GM19240 (cell line): ENCODE measurements around the gene KCNQ1.

Experiments
- DNase-seq: peaks from one replicate; pipeline ENCODE4 v3.0.0; 2011; ENCODE audit warnings: low spot score; ENCODE audit not compliant: insufficient read length

KCNQ1 gene

GRCh38 chr11:2831781-2832532 lies 387.1 kb downstream of the KCNQ1 start:
- no peak for DNase-seq

- no peak for DNase-seq
Measured at GRCh38 chr11:2832533-2833020, 387.8 kb downstream of the KCNQ1 start.

GRCh38 chr11:2833051-2833715 lies 388.4 kb downstream of the KCNQ1 start:
- no peak for DNase-seq

- DNase-seq = no peak
Measured at GRCh38 chr11:2833716-2834502, 389.1 kb downstream of the KCNQ1 start.

- DNase-seq = no peak
Measured at GRCh38 chr11:2834503-2835273, 389.9 kb downstream of the KCNQ1 start.

GRCh38 chr11:2835296-2835695 lies 390.5 kb downstream of the KCNQ1 start:
- DNase-seq = no peak

GRCh38 chr11:2835751-2836150 lies 390.9 kb downstream of the KCNQ1 start:
- DNase-seq = no peak

GRCh38 chr11:2836315-2837095 lies 391.7 kb downstream of the KCNQ1 start:
- no peak for DNase-seq

GRCh38 chr11:2837096-2837601 lies 392.3 kb downstream of the KCNQ1 start:
- DNase-seq = no peak

GRCh38 chr11:2837651-2838050 lies 392.8 kb downstream of the KCNQ1 start:
- no peak for DNase-seq

- no peak for DNase-seq
Measured at GRCh38 chr11:2838091-2838490, 393.3 kb downstream of the KCNQ1 start.

- DNase-seq = no peak
Measured at GRCh38 chr11:2838676-2839294, 394.0 kb downstream of the KCNQ1 start.

GRCh38 chr11:2839395-2839943 lies 394.7 kb downstream of the KCNQ1 start:
- DNase-seq = no peak

GRCh38 chr11:2841411-2842190 lies 396.8 kb downstream of the KCNQ1 start:
- no peak for DNase-seq

- DNase-seq = no peak
Measured at GRCh38 chr11:2842876-2843275, 398.1 kb downstream of the KCNQ1 start.

- no peak for DNase-seq
Measured at GRCh38 chr11:2843551-2843950, 398.7 kb downstream of the KCNQ1 start.

- no peak for DNase-seq
Measured at GRCh38 chr11:2844116-2844842, 399.5 kb downstream of the KCNQ1 start.

- DNase-seq = no peak
Measured at GRCh38 chr11:2844996-2845395, 400.2 kb downstream of the KCNQ1 start.
